HepG2 (cell line): ENCODE measurements around the gene SECTM1. TPM values are rescaled to one million over a fixed set of nuclear protein-coding genes. Genes with fewer than 3 reads are reported as not detected.

Experiments
- ARNTL ChIP-seq: sonication (generic); formaldehyde crosslinking; IDR thresholded peaks from 2 replicates; pipeline ENCODE4 v1.4.0; 2020; ENCODE audit warnings: mild to moderate bottlenecking, missing genetic modification reagents
- GATAD2A ChIP-seq: IDR thresholded peaks from 2 replicates; pipeline ENCODE4 v1.6.1; 2016
- HNRNPL ChIP-seq: fragments of 200-400 bp; formaldehyde crosslinking; IDR thresholded peaks from 2 replicates; pipeline ENCODE4 v1.6.1; 2017; ENCODE audit warnings: mild to moderate bottlenecking, low read depth, low read length
- HOXA3 ChIP-seq: sonication (generic); formaldehyde crosslinking; IDR thresholded peaks from 2 replicates; pipeline ENCODE4 v1.5.0; 2020; ENCODE audit warnings: missing genetic modification reagents
- KDM5B ChIP-seq: sonication (generic); formaldehyde crosslinking; IDR thresholded peaks from 2 replicates; pipeline ENCODE4 v1.4.0; 2020; ENCODE audit warnings: missing genetic modification reagents, mild to moderate bottlenecking, borderline replicate concordance
- KMT2B ChIP-seq: IDR thresholded peaks from 2 replicates; pipeline ENCODE4 v1.6.1; 2016; ENCODE audit warnings: missing genetic modification reagents, missing compliant biosample characterization
- PRMT3 ChIP-seq: sonication (generic); formaldehyde crosslinking; IDR thresholded peaks from 2 replicates; pipeline ENCODE4 v1.8.1; 2022; ENCODE audit warnings: low read depth, mild to moderate bottlenecking, moderate library complexity, missing genetic modification reagents, borderline replicate concordance
- SMAD3 ChIP-seq: sonication (generic); formaldehyde crosslinking; IDR thresholded peaks from 2 replicates; pipeline ENCODE4 v1.4.0; 2020; ENCODE audit warnings: missing genetic modification reagents
- TBX3 ChIP-seq: fragments of 450-650 bp; IDR thresholded peaks from 2 replicates; pipeline ENCODE4 v1.6.1; 2017; ENCODE audit warnings: antibody characterized with exemption, mild to moderate bottlenecking, inconsistent platforms, borderline replicate concordance
- ZC3H4 ChIP-seq: sonication (generic); formaldehyde crosslinking; IDR thresholded peaks from 2 replicates; pipeline ENCODE4 v1.4.0; 2020; ENCODE audit warnings: missing genetic modification reagents, borderline replicate concordance
- ZNF530 ChIP-seq: sonication (generic); formaldehyde crosslinking; IDR thresholded peaks from 2 replicates; pipeline ENCODE4 v1.5.0; 2020; ENCODE audit warnings: low read depth, mild to moderate bottlenecking, missing genetic modification reagents
- ZNF629 ChIP-seq: sonication (generic); formaldehyde crosslinking; conservative IDR thresholded peaks from 2 replicates; pipeline ENCODE4 v1.5.0; 2020; ENCODE audit warnings: missing genetic modification reagents
- ZNF782 ChIP-seq: sonication (generic); formaldehyde crosslinking; IDR thresholded peaks from 2 replicates; pipeline ENCODE4 v1.4.0; 2020; ENCODE audit warnings: missing genetic modification reagents, mild to moderate bottlenecking, borderline replicate concordance
- polyA plus RNA-seq, 8 experiments: library from polyadenylated mRNA; depleted of rRNA in 3 of 8; stranded (reverse) in 7 of 8; unstranded in 1 of 8; fragments of >200 nt; fragmentation: Illumina TruSeq in 4 of 8; extraction: Trizol in 4 of 8; gene quantifications; 2 replicates each; pipeline versions ENCODE4 v1.2.1 to v1.2.3, GENCODE V29; 2011 to 2016; ENCODE audit warnings: low read depth in 4 of 8, missing spikeins in 1 of 8, mixed read lengths in 1 of 8; ENCODE audit not compliant: insufficient read depth in 1 of 8
- total RNA-seq, 5 experiments: library from RNA; depleted of rRNA; stranded (reverse); fragments of >200 nt; fragmentation: Illumina TruSeq; extraction: Trizol; gene quantifications; 2 replicates each; pipeline ENCODE4 v1.2.3, GENCODE V29; 2016; ENCODE audit warnings: low read depth in 1 of 5
- TF ChIP-seq, protein P1 (sequence below): sonication (generic); formaldehyde crosslinking; IDR thresholded peaks from 2 replicates; pipeline ENCODE4 v1.4.0; 2020; ENCODE audit warnings: missing genetic modification reagents
- TF ChIP-seq, protein P2 (sequence below): sonication (generic); formaldehyde crosslinking; IDR thresholded peaks from 2 replicates; pipeline ENCODE4 v1.4.0; 2020; ENCODE audit warnings: mild to moderate bottlenecking, missing genetic modification reagents
- TF ChIP-seq, protein P3 (sequence below): sonication (generic); formaldehyde crosslinking; IDR thresholded peaks from 2 replicates; pipeline ENCODE4 v1.4.0; 2020; ENCODE audit warnings: missing genetic modification reagents
- TF ChIP-seq, protein P4 (sequence below): sonication (generic); formaldehyde crosslinking; IDR thresholded peaks from 2 replicates; pipeline ENCODE4 v1.4.0; 2020; ENCODE audit warnings: missing genetic modification reagents
- TF ChIP-seq, protein P5 (sequence below): sonication (generic); formaldehyde crosslinking; IDR thresholded peaks from 2 replicates; pipeline ENCODE4 v1.8.1; 2023; ENCODE audit warnings: mild to moderate bottlenecking, missing genetic modification reagents

SECTM1 gene
- total and polyA plus RNA-seq, 2 of the 13 experiments (the other 11 are each of a cell fraction or from before 2014, with no cell fraction given): 3.5 to 5.3 TPM

DNA sequence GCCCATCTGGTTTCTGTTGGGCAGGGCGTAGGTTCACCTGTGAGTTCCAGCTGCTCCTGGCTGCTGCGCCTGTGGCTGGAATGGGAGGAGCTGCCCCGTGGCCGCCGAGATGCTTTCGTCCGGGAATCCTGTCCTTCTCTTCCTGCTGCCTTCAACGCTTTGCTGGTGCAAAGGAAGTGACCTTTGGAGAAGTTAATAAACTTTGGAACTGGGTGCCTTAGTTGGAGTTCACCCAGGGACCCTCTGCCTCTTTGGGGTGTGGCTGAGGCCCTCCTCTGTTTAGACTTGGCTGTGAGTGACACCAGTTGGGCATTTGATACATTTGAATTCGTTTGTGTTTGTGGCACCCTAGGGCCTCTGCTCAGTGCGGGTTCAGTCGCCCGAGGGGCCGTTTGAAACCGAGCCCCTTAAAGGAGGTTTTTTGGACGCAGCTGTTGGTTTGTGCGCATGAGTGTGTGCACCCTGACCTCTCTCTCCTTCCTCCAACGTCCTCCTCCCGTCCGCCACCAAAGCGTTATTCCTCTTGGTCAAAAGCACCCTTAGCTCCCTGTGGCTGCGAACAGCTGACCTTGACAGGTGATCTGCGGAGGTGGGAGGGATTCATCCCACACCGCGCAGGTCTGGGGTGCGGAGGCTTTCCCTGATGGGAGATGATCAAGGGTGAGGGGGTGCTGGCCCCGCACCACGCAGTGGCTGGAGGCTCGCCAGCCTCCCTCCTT, 9.0 kb upstream of the SECTM1 start (continued):
- TF ChIP-seq, protein P1, sequence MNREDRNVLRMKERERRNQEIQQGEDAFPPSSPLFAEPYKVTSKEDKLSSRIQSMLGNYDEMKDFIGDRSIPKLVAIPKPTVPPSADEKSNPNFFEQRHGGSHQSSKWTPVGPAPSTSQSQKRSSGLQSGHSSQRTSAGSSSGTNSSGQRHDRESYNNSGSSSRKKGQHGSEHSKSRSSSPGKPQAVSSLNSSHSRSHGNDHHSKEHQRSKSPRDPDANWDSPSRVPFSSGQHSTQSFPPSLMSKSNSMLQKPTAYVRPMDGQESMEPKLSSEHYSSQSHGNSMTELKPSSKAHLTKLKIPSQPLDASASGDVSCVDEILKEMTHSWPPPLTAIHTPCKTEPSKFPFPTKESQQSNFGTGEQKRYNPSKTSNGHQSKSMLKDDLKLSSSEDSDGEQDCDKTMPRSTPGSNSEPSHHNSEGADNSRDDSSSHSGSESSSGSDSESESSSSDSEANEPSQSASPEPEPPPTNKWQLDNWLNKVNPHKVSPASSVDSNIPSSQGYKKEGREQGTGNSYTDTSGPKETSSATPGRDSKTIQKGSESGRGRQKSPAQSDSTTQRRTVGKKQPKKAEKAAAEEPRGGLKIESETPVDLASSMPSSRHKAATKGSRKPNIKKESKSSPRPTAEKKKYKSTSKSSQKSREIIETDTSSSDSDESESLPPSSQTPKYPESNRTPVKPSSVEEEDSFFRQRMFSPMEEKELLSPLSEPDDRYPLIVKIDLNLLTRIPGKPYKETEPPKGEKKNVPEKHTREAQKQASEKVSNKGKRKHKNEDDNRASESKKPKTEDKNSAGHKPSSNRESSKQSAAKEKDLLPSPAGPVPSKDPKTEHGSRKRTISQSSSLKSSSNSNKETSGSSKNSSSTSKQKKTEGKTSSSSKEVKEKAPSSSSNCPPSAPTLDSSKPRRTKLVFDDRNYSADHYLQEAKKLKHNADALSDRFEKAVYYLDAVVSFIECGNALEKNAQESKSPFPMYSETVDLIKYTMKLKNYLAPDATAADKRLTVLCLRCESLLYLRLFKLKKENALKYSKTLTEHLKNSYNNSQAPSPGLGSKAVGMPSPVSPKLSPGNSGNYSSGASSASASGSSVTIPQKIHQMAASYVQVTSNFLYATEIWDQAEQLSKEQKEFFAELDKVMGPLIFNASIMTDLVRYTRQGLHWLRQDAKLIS (CRISPR knock-in tag): no peak
- TF ChIP-seq, protein P2, sequence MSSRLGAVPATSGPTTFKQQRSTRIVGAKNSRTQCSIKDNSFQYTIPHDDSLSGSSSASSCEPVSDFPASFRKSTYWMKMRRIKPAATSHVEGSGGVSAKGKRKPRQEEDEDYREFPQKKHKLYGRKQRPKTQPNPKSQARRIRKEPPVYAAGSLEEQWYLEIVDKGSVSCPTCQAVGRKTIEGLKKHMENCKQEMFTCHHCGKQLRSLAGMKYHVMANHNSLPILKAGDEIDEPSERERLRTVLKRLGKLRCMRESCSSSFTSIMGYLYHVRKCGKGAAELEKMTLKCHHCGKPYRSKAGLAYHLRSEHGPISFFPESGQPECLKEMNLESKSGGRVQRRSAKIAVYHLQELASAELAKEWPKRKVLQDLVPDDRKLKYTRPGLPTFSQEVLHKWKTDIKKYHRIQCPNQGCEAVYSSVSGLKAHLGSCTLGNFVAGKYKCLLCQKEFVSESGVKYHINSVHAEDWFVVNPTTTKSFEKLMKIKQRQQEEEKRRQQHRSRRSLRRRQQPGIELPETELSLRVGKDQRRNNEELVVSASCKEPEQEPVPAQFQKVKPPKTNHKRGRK (CRISPR knock-in tag): no peak
- no peak for TF ChIP-seq GATAD2A (CRISPR knock-in tag)
- TF ChIP-seq ZNF782 (CRISPR knock-in tag): no peak
- TF ChIP-seq PRMT3 (CRISPR knock-in tag): no peak
- TF ChIP-seq, protein P3, sequence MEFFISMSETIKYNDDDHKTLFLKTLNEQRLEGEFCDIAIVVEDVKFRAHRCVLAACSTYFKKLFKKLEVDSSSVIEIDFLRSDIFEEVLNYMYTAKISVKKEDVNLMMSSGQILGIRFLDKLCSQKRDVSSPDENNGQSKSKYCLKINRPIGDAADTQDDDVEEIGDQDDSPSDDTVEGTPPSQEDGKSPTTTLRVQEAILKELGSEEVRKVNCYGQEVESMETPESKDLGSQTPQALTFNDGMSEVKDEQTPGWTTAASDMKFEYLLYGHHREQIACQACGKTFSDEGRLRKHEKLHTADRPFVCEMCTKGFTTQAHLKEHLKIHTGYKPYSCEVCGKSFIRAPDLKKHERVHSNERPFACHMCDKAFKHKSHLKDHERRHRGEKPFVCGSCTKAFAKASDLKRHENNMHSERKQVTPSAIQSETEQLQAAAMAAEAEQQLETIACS: no peak
- TF ChIP-seq ZC3H4 (CRISPR knock-in tag): 0 out of 2 replicates have a peak, but pooled peaks have one; percentile 19
- TF ChIP-seq, protein P4, sequence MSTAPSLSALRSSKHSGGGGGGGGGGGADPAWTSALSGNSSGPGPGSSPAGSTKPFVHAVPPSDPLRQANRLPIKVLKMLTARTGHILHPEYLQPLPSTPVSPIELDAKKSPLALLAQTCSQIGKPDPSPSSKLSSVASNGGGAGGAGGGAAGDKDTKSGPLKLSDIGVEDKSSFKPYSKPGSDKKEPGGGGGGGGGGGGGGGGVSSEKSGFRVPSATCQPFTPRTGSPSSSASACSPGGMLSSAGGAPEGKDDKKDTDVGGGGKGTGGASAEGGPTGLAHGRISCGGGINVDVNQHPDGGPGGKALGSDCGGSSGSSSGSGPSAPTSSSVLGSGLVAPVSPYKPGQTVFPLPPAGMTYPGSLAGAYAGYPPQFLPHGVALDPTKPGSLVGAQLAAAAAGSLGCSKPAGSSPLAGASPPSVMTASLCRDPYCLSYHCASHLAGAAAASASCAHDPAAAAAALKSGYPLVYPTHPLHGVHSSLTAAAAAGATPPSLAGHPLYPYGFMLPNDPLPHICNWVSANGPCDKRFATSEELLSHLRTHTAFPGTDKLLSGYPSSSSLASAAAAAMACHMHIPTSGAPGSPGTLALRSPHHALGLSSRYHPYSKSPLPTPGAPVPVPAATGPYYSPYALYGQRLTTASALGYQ: no peak
- no peak for TF ChIP-seq TBX3
- no peak for TF ChIP-seq KMT2B
- 0 out of 2 replicates have a peak, but pooled peaks have one; percentile 56 for TF ChIP-seq KDM5B (CRISPR knock-in tag)
- no peak for TF ChIP-seq ZNF530 (CRISPR knock-in tag)
- TF ChIP-seq HNRNPL: no peak
- peak; percentile 63 for TF ChIP-seq HOXA3 (CRISPR knock-in tag)
- TF ChIP-seq SMAD3: no peak
- TF ChIP-seq ZNF629 (CRISPR knock-in tag): 0 out of 2 replicates have a peak, but pooled peaks have one; percentile 19
- TF ChIP-seq, protein P5, sequence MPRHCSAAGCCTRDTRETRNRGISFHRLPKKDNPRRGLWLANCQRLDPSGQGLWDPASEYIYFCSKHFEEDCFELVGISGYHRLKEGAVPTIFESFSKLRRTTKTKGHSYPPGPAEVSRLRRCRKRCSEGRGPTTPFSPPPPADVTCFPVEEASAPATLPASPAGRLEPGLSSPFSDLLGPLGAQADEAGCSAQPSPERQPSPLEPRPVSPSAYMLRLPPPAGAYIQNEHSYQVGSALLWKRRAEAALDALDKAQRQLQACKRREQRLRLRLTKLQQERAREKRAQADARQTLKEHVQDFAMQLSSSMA (CRISPR knock-in tag): no peak
- no peak for TF ChIP-seq ARNTL (CRISPR knock-in tag)
